Measurements from ENCODE around the gene IL4R.
"Not testable (repeated sequence)": the region's sequence is repeated elsewhere in the genome, so short reads cannot be mapped to it uniquely, and the experiment has no call there.

Gene IL4R

DNA sequence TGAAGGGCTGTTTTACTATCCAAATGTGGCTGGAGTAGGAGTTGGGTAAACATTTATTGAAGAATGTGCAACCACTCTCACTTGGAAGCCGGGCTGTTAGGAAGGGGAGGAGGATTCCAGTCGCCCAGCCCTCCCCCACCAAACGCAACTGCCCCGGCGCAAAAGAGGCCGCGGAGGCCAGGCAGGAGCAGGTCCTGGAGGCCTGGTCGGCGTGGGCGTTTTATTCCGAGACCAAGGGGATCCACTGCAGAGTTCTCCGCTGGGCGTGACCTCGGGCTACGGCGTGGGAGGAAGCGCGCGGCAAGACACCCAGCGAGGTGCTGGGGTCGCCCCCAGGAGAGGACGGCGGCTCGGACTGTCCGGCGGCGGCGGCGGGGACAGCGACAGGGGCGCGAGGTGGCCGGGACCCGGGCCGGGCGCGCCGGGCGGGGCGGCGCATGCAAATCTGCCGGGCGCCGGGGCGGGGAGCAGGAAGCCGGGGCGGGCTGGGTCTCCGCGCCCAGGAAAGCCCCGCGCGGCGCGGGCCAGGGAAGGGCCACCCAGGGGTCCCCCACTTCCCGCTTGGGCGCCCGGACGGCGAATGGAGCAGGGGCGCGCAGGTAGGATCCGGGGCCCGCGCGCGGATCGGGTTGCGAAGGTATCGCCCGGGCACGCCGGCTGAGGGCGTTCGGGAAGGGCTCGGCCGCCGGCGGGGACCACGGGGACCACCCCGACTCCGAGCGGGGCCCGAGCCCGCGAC, at the start of gene IL4R:
TSS of gene IL4R (plus strand) at position 553 of the 739 bp plus-strand sequence. CDS start 26,230 bp downstream, outside the sequence.
- peak in 1 of 2 donors; percentile 38 for DNase-seq (ENCODE audit: low read depth in 2 of 2, low spot score in 1 of 2)

- no peak for DNase-seq (ENCODE audit: low read depth in 2 of 2, low spot score in 1 of 2)
Measured at GRCh38 chr16:27264151-27264550, 49.6 kb upstream of the IL4R start.

- DNase-seq (ENCODE audit: low read depth in 2 of 2, low spot score in 1 of 2) = no peak
Measured at GRCh38 chr16:27265982-27266381, 47.8 kb upstream of the IL4R start.

DNA sequence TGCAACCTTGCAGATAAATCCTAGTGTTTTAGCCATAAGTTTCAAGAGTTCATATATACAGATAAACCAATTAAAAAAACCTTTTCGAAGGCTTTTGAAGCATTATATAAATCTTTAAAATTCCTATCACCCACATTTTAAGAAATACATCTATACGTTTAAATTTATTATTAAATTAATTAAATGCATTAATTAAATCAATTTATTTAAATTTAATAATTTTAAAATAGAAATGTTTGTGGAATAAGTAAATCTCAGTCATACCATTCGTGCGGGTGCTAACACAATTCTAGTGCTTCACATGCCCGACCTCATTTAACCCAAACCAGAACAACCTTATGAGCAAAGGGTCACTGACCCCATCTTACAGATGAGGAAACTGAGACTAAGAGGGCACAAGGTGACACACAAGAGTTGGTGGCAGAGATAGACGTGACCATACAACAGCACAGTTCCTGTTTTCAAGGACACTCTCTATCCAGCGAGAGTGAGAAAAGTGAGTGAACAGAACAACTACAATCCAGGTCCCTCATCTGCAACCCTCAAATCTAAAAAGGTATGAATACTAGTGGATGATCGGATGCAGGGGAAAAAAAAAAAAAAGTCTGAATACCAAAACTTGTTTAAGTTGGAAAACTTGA, 46.6 kb upstream of the IL4R start:
- no peak for DNase-seq (ENCODE audit: low read depth in 2 of 2, low spot score in 1 of 2)

- DNase-seq (ENCODE audit: low read depth in 2 of 2, low spot score in 1 of 2) = peak; percentile 87 to 94
Measured at GRCh38 chr16:27268376-27269299, 45.1 kb upstream of the IL4R start, which contains the start of gene NSMCE1. Gene NSMCE1, minus strand, starts transcription at chr16:27268772. Its CDS starts 11,202 bp downstream, at chr16:27257570.

- DNase-seq (ENCODE audit: low read depth in 2 of 2, low spot score in 1 of 2) = no peak
Measured at GRCh38 chr16:27269300-27270150, 44.2 kb upstream of the IL4R start.

GRCh38 chr16:27270349-27270748, 43.4 kb upstream of the IL4R start:
- DNase-seq (ENCODE audit: low read depth in 2 of 2, low spot score in 1 of 2) = no peak

- DNase-seq (ENCODE audit: low read depth in 2 of 2, low spot score in 1 of 2) = no peak
Measured at GRCh38 chr16:27272076-27272475, 41.7 kb upstream of the IL4R start.

DNA sequence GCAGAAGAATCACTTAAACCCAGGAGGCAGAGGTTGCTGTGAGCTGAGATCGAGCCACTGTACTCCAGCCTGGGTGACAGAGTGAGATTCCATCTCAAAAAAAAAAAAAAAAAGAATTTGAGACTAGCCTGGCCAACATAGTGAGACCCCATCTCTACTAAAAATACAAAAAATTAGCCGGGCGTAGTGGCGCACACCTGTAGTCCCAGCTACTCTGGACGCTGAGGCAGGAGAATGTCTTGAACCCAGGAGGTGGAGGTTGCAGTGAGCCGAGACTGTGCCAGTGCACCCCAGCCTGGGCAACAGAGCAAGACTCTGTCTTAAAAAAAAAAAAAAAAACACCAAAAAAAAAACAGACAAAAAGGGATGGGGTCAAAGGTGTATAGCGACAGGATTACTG, 41.1 kb upstream of the IL4R start:
- not testable (repeated sequence) for DNase-seq (ENCODE audit: low read depth in 2 of 2, low spot score in 1 of 2)

DNA sequence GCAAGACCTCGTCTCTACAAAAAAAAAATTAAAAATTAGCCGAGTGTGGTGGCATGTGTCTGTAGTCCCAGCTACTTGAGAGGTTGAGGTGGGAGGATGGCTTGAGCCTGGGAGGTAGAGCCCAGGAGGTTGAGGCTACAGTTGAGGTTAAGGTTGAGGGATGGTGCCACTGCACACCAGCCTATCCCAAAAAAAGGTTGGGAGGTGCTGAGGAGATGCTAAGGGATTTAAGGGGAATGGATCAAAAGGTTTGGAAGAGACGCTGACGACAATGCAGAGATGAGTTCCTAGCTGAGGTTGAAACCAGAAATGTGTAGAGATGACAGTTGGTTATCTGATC, 40.5 kb upstream of the IL4R start:
- DNase-seq (ENCODE audit: low read depth in 2 of 2, low spot score in 1 of 2) = no peak

DNA sequence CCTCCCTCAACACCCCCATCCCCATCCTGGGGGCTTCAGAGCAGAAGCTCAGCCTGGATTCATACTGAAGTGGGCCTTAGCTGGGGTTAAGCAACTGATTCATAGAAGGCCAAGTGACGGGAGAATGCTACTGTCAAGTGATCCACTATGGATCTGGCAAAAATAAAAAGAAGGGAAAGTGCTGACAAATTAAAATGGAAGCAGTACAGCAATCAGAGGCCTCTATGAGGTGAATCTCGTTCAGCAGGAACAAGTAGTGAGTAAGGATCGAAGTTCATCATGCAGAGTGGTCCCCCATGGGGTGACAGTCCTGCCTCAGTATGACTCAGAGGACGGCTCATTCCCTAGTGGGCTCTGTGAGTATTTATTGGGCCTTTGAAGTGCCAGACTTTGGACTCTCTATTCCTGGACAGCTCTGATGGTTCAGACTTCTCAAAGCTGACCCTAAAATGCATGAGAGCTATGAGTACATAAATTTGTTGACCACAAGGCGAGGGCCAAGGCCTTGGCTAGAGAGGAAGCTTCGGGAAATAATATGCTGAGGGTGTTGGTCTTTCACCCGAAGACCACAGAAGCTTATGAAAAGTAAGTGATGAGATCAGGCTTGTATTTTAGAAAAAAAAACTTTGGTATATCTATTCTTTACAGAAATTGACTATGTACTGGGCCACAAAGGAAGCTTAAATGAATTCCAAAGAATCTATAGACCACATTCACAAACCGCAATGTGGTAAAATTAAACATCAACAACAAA, 39.9 kb upstream of the IL4R start:
- DNase-seq (ENCODE audit: low read depth in 2 of 2, low spot score in 1 of 2) = no peak

GRCh38 chr16:27274424-27274874, 39.3 kb upstream of the IL4R start:
- not testable (repeated sequence) for DNase-seq (ENCODE audit: low read depth in 2 of 2, low spot score in 1 of 2)

- DNase-seq (ENCODE audit: low read depth in 2 of 2, low spot score in 1 of 2) = no peak
Measured at GRCh38 chr16:27275394-27275793, 38.4 kb upstream of the IL4R start.

- no peak for DNase-seq (ENCODE audit: low read depth in 2 of 2, low spot score in 1 of 2)
Measured at GRCh38 chr16:27281243-27281642, 32.5 kb upstream of the IL4R start.

DNA sequence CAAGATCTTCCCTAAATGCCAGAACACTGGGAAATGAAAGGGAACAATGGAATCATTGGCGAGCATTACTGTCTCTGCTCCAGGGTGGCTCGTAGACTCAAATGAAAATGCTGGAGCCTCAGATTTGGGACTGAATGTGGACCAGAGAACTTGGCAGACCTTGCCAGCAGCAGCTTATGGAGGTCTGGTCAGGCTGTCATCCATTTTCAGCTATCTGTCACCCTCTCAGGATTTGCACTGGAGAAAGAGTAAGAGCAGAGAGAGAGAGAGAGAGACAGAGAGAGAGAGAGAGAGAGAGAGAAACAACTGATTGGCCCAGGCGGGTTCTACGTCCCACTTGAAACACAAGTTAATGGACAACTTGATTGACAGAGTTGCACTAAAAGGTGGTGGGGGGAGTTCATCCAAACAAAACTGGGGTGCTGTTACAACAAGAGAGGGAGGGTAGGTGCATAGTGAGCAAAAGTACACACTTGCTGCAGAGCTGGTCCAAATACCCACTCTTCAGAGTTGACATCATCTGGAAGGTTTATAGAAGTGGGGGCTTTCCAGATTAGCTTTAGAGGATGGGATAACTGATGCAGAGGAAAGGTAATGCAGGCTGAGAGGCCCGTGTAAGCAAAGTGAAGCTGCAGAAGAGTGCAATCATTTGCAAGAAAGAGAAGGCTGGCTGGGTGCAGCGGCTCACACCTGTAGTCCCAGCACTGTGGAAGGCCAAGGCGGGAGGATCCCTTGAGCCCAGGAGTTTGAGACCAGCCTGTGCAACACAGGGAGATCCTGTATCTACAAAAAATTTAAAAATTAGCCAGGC, 28.7 kb upstream of the IL4R start:
- DNase-seq (ENCODE audit: low read depth in 2 of 2, low spot score in 1 of 2) = no peak

- DNase-seq (ENCODE audit: low read depth in 2 of 2, low spot score in 1 of 2) = no peak
Measured at GRCh38 chr16:27285676-27286196, 28.0 kb upstream of the IL4R start.

GRCh38 chr16:27286451-27286850, 27.3 kb upstream of the IL4R start:
- no peak for DNase-seq (ENCODE audit: low read depth in 2 of 2, low spot score in 1 of 2)

DNA sequence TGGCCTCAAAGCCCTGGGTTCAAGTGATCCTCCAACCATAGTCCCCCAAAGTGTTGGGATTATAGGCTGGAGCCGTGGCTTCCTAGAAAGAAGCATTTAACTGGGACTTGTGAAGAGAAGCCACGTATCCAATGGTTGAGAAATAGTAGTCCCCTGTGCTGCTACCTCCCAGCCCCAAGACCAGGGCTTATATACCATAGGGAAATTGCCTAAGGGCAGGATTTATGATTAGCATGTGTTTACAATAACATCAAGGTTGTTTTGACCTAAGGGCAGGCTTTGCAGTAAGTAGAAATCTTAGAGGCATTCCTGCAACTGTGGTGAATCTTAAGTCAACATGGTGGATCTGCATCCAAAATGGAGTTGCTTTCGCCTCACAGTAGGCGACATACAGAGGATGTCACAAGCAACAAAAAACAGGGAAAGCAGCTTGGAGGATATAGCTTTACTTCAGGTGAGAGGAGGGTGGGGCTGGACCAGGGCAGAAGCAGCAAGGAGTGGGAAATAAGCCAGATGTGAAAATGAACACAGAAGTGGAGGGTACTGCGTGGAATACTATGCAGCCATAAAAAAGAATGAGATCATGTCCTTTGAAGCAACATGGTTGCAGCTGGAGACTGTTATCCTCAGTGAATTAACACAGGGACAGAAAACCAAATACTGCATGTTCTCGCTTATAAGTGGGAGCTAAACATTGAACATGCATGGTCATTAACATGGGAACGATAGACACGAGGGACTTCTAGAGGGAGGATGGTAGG, 26.5 kb upstream of the IL4R start:
- no peak for DNase-seq (ENCODE audit: low read depth in 2 of 2, low spot score in 1 of 2)
